Ascending aorta (tissue), 2 donors: ENCODE results near the gene AFF3. TPM values are rescaled to one million over a fixed set of nuclear protein-coding genes. Genes with fewer than 3 reads are reported as not detected.

Experiments used
- DNase-seq, 2 donors: peaks; one replicate each; pipeline ENCODE4 v3.0.0-alpha.2; 2019; ENCODE audit warnings: low spot score in 2 of 2
- H3K27ac ChIP-seq, 2 donors: fragments of 200-600 bp; sonication (generic); one replicate each; pipeline ENCODE4 v1.5.1; 2016 to 2017; ENCODE audit warnings: mild to moderate bottlenecking in 1 of 2
- H3K27me3 ChIP-seq: fragments of 200-600 bp; sonication (generic); one replicate; pipeline ENCODE4 v1.5.1; 2017
- H3K36me3 ChIP-seq, 2 donors: fragments of 200-600 bp; sonication (generic); one replicate each; pipeline ENCODE4 v1.5.1; 2016
- H3K4me1 ChIP-seq, 2 donors: fragments of 200-600 bp; sonication (generic); one replicate each; pipeline ENCODE4 v1.5.1; 2016 to 2017; ENCODE audit warnings: mild to moderate bottlenecking in 1 of 2
- H3K4me3 ChIP-seq, 2 donors: fragments of 200-600 bp; sonication (generic); one replicate each; pipeline ENCODE4 v1.5.1; 2016 to 2017; ENCODE audit warnings: mild to moderate bottlenecking in 1 of 2
- H3K9me3 ChIP-seq, 2 donors: fragments of 200-600 bp; sonication (generic); one replicate each; pipeline ENCODE4 v1.5.1; 2016
- intact Hi-C: fragments of 100-400 bp; cut with DNase I; formaldehyde crosslinking; loops from one replicate; pipeline ENCODE4 v1.15.1; 2023
- total RNA-seq: library from RNA; depleted of rRNA; stranded (reverse); fragments of >200 nt; gene quantifications from one replicate; pipeline ENCODE4 v1.1.0, GENCODE V29; 2016
- TF ChIP-seq, protein P1 (sequence below), 3 experiments: fragments of 200-600 bp in 2 of 3; fragments of 450-650 bp in 1 of 3; sonication (generic) in 2 of 3; IDR thresholded peaks; one replicate each; pipeline ENCODE4 v1.5.1; 2016 to 2019; ENCODE audit warnings: antibody characterized with exemption in 3 of 3, mild to moderate bottlenecking in 1 of 3, moderate library complexity in 1 of 3

Gene AFF3
- total RNA-seq, 1 donor from 2014 or later = 7.1 TPM

DNA sequence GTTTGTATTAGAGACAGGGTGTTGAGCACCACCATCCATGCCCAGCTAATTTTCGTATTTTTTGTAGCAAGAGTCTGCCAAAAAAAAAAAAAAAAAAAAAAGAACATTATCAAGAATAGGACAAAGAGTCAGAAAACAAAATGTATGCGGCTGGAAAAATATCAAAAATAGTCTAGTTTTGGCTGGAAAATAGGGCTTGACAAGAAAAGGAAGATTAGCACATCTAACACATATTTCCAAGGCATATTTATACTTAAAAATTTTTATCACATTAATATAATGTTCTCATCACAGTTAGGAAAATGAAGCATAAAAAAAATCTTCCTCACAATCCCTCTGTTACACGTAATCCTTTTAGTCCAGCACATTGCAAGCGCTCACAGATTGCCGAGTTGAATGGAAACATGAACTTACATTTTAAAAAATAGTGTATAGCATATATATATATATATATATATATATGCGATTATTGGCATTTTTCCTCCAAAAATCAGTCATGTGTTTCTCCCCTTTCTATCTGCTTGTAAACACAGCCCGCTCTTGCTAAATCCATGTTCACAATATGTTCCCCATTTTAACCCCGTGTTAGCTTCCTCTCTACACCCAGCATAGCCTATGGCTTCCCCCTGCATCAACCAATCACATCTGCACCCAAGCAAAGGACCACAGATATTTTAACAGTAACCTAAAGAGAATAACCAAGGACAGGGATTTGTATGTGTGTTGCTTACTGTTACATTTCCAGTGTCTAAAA lies 183.0 kb downstream of the AFF3 start:
- Histone ChIP-seq H3K4me3 (no peak overlapping the region), H3K9me3 (no peaks in the 10 kb centered on the region), H3K4me1 (no peaks in the 10 kb centered on the region), H3K36me3 (no peaks in the 10 kb centered on the region), H3K27me3 (no peaks in the 10 kb centered on the region), H3K27ac (no peak overlapping the region)
- intact Hi-C loops = no loop called here
- DNase-seq = no peak
- TF ChIP-seq, protein P1, sequence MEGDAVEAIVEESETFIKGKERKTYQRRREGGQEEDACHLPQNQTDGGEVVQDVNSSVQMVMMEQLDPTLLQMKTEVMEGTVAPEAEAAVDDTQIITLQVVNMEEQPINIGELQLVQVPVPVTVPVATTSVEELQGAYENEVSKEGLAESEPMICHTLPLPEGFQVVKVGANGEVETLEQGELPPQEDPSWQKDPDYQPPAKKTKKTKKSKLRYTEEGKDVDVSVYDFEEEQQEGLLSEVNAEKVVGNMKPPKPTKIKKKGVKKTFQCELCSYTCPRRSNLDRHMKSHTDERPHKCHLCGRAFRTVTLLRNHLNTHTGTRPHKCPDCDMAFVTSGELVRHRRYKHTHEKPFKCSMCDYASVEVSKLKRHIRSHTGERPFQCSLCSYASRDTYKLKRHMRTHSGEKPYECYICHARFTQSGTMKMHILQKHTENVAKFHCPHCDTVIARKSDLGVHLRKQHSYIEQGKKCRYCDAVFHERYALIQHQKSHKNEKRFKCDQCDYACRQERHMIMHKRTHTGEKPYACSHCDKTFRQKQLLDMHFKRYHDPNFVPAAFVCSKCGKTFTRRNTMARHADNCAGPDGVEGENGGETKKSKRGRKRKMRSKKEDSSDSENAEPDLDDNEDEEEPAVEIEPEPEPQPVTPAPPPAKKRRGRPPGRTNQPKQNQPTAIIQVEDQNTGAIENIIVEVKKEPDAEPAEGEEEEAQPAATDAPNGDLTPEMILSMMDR (IDR thresholded peaks at IDR 0.05) = no peak

- Histone ChIP-seq H3K4me1 (no peaks in the 10 kb centered on the region), H3K4me3 (no peak overlapping the region), H3K36me3 (no peaks in the 10 kb centered on the region), H3K27ac (no peak overlapping the region), H3K9me3 (no peaks in the 10 kb centered on the region), H3K27me3 (no peaks in the 10 kb centered on the region)
- TF ChIP-seq, protein P1 (IDR thresholded peaks at IDR 0.05) = no peak
- no peak for DNase-seq
- intact Hi-C loops = no loop called here
Observed at GRCh38 chr2:99957332-99958133, 184.9 kb downstream of the AFF3 start.

- H3K4me1 ChIP-seq = no peaks in the 10 kb centered on the region
- intact Hi-C loops = no loop called here
- DNase-seq = no peak
- H3K4me3 ChIP-seq = no peak overlapping the region
- no peak overlapping the region for H3K27ac ChIP-seq
- no peaks in the 10 kb centered on the region for H3K27me3 ChIP-seq
- TF ChIP-seq, protein P1 (IDR thresholded peaks at IDR 0.05) = no peak
- H3K9me3 ChIP-seq = no peaks in the 10 kb centered on the region
- H3K36me3 ChIP-seq = no peaks in the 10 kb centered on the region
Observed at GRCh38 chr2:99956232-99957030, 186.0 kb downstream of the AFF3 start.

GRCh38 chr2:99953750-99954149 lies 188.6 kb downstream of the AFF3 start:
- TF ChIP-seq, protein P1 (IDR thresholded peaks at IDR 0.05) = no peak
- Histone ChIP-seq H3K36me3 (no peaks in the 10 kb centered on the region), H3K4me3 (no peak overlapping the region), H3K9me3 (no peaks in the 10 kb centered on the region), H3K27ac (no peak overlapping the region), H3K4me1 (no peaks in the 10 kb centered on the region), H3K27me3 (no peaks in the 10 kb centered on the region)
- intact Hi-C loops = no loop called here
- no peak for DNase-seq

DNA sequence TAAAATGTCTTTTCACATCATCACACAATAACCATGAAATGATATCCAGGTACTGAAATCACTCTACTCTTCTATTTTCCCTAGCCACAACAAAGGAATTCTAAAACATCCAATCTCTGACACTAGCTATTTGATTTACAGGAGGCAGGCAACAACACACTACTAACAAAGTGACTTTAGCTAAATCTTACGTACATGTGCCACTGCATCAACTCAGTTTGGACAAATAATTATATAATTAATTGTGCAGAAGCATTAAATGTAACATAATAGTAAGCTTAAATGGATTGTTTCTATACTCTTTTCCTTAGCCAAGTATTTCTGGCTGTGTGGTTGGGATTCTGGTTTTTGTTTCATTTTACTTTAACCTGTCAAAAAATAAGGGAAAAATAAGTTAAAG lies 192.4 kb downstream of the AFF3 start:
- intact Hi-C loops = no loop called here
- DNase-seq = no peak
- Histone ChIP-seq H3K4me1 (no peaks in the 10 kb centered on the region), H3K4me3 (no peak overlapping the region), H3K9me3 (no peaks in the 10 kb centered on the region), H3K36me3 (no peaks in the 10 kb centered on the region), H3K27me3 (no peaks in the 10 kb centered on the region), H3K27ac (no peak overlapping the region)
- TF ChIP-seq, protein P1 (IDR thresholded peaks at IDR 0.05) = no peak
